MCF 10A (cell line): ENCODE data around the gene MAP1LC3C. TPM values are rescaled to one million over a fixed set of nuclear protein-coding genes. Genes with fewer than 3 reads are reported as not detected.

Experiments used
- BruUV-seq: library from RNA; stranded (reverse); fragments of 400-500 nt; replicated peaks from 2 replicates; lab custom pipeline; 2021; lab: Mats Ljungman, UMichigan
- CTCF ChIA-PET: fragments of 300-600 bp; sonication (Branson Sonifier 250); formaldehyde crosslinking; extraction: SDS; loops from one replicate; lab custom pipeline; 2021; ENCODE audit warnings: antibody characterized with exemption, inconsistent platforms; lab: Yijun Ruan, JAX
- POLR2A ChIA-PET: fragments of 300-600, 350-650 bp; sonication (Branson Sonifier 250); formaldehyde crosslinking; extraction: SDS; loops from one replicate; lab custom pipeline; 2020; ENCODE audit warnings: antibody characterized with exemption, inconsistent platforms; lab: Yijun Ruan, JAX
- DNase-seq: peaks from one replicate; pipeline ENCODE4 v3.0.0-alpha.2; 2018; ENCODE audit not compliant: unreplicated experiment
- H3K27ac Mint-ChIP-seq: one replicate; pipeline ENCODE4 v1.8.0; 2022; ENCODE audit warnings: mild to moderate bottlenecking, low read depth, mixed read lengths; ENCODE audit not compliant: unreplicated experiment
- H3K27me3 Mint-ChIP-seq: one replicate; pipeline ENCODE4 v1.8.0; 2022; ENCODE audit warnings: mixed read lengths; ENCODE audit not compliant: insufficient read depth, unreplicated experiment
- H3K36me3 Mint-ChIP-seq: one replicate; pipeline ENCODE4 v1.8.0; 2022; ENCODE audit warnings: mild to moderate bottlenecking, moderate library complexity, mixed read lengths; ENCODE audit not compliant: insufficient read depth, unreplicated experiment
- H3K4me1 Mint-ChIP-seq: one replicate; pipeline ENCODE4 v1.8.0; 2022; ENCODE audit warnings: mixed read lengths; ENCODE audit not compliant: insufficient read depth, unreplicated experiment
- H3K4me3 Mint-ChIP-seq: one replicate; pipeline ENCODE4 v1.8.0; 2022; ENCODE audit warnings: mild to moderate bottlenecking, moderate library complexity, mixed read lengths; ENCODE audit not compliant: unreplicated experiment
- H3K9me3 Mint-ChIP-seq: one replicate; pipeline ENCODE4 v1.8.0; 2022; ENCODE audit warnings: mixed read lengths; ENCODE audit not compliant: unreplicated experiment
- CTCF ChIP-seq: fragments of 200-600 bp; IDR thresholded peaks from one replicate; pipeline ENCODE4 v1.8.0; 2022; ENCODE audit warnings: antibody characterized with exemption, mild to moderate bottlenecking; ENCODE audit not compliant: unreplicated experiment
- intact Hi-C: fragments of 100-400 bp; cut with micrococcal nuclease; formaldehyde crosslinking; loops from 2 replicates; pipeline ENCODE4 v1.14.1; 2022
- total RNA-seq: library from RNA; stranded (reverse); gene quantifications from 2 replicates; pipeline ENCODE4 v1.2.3, GENCODE V29; 2022

The MAP1LC3C gene
- total RNA-seq, 1 experiment from 2014 or later: not detected

- no TSS peak for BruUV-seq
- no peak for DNase-seq
- TF ChIP-seq CTCF: no peak
- ChIA-PET POLR2A (interaction anchor here (1.0 kb wide), 1 partner anchor 71 kb away, joined by 3 read pairs; no protein-coding TSS in a partner anchor), CTCF (interaction anchor here (0.6 to 1.5 kb wide), 5 partner anchors 12 to 1282 kb away, joined by 3 to 6 read pairs (median 4); no protein-coding TSS in a partner anchor)
- Mint-ChIP-seq H3K9me3 (no peaks in the 10 kb centered on the region), H3K4me3 (no peak overlapping the region), H3K27me3 (no peaks in the 10 kb centered on the region), H3K27ac (no peak overlapping the region), H3K4me1 (no peaks in the 10 kb centered on the region), H3K36me3 (no peaks in the 10 kb centered on the region)
- intact Hi-C loops: no loop called here
Observed at GRCh38 chr1:242004751-242005495, 6.0 kb upstream of the MAP1LC3C start.

- no TSS peak for BruUV-seq
- H3K27me3 Mint-ChIP-seq: no peaks in the 10 kb centered on the region
- ChIA-PET POLR2A (interaction anchor here (0.7 kb wide), 1 partner anchor 134 kb away, joined by 3 read pairs; no protein-coding TSS in a partner anchor), CTCF (interaction anchor here (0.6 to 1.1 kb wide), 3 partner anchors 53 to 463 kb away, joined by 3 to 5 read pairs (median 4); no protein-coding TSS in a partner anchor)
- no peak for TF ChIP-seq CTCF
- no peak for DNase-seq
- H3K9me3 Mint-ChIP-seq: no peaks in the 10 kb centered on the region
- intact Hi-C loops: no loop called here
- no peak overlapping the region for H3K4me3 Mint-ChIP-seq
- no peak overlapping the region for H3K27ac Mint-ChIP-seq
- peaks cover 7% of the 10 kb centered on the region for H3K4me1 Mint-ChIP-seq
- no peaks in the 10 kb centered on the region for H3K36me3 Mint-ChIP-seq
Observed at GRCh38 chr1:242002510-242002909, 3.6 kb upstream of the MAP1LC3C start.

- Mint-ChIP-seq H3K36me3 (no peaks in the 10 kb centered on the region), H3K4me3 (no peak overlapping the region), H3K27me3 (no peaks in the 10 kb centered on the region), H3K9me3 (no peaks in the 10 kb centered on the region), H3K27ac (no peak overlapping the region), H3K4me1 (peaks cover 7% of the 10 kb centered on the region)
- TF ChIP-seq CTCF: no peak
- intact Hi-C loops: no loop called here
- POLR2A ChIA-PET: no interaction called here
- no TSS peak for BruUV-seq
- CTCF ChIA-PET: interaction anchor here (0.5 to 6.3 kb wide), 3 partner anchors 53 to 391 kb away, joined by 3 to 108 read pairs (median 5); no protein-coding TSS in a partner anchor
- DNase-seq: no peak
Observed at GRCh38 chr1:242002072-242002471, 3.2 kb upstream of the MAP1LC3C start.

- Mint-ChIP-seq H3K4me1 (peaks cover 7% of the 10 kb centered on the region), H3K27ac (no peak overlapping the region), H3K4me3 (no peak overlapping the region), H3K36me3 (no peaks in the 10 kb centered on the region), H3K27me3 (no peaks in the 10 kb centered on the region), H3K9me3 (no peaks in the 10 kb centered on the region)
- DNase-seq: no peak
- CTCF ChIA-PET: interaction anchor here (0.6 to 6.3 kb wide), 11 partner anchors 8 to 1606 kb away, joined by 3 to 108 read pairs (median 4); partner anchors contain the start of gene EXO1
- POLR2A ChIA-PET: interaction anchor here (0.5 to 0.7 kb wide), 3 partner anchors 71 to 448 kb away, joined by 3 read pairs; no protein-coding TSS in a partner anchor
- no TSS peak for BruUV-seq
- no peak for TF ChIP-seq CTCF
- intact Hi-C loops: no loop called here
Observed at GRCh38 chr1:242000434-242000833, 1.5 kb upstream of the MAP1LC3C start.
